K562 (cell line): ENCODE data around the gene SMARCD2. TPM values are rescaled to one million over a fixed set of nuclear protein-coding genes. Genes with fewer than 3 reads are reported as not detected.
"Not testable (repeated sequence)": the region's sequence is repeated elsewhere in the genome, so short reads cannot be mapped to it uniquely, and the experiment has no call there.

ENCODE experiments used
- ATAC-seq: fragments of 200-7000 bp; cut with Tn5 transposase; 3 replicates; pipeline ENCODE4 v1.9.1; 2020; ENCODE audit warnings: moderate library complexity
- BruUV-seq: library from RNA; stranded (reverse); fragments of 400-500 nt; replicated peaks from 2 replicates; lab custom pipeline; 2021; lab: Mats Ljungman, UMichigan
- CTCF ChIA-PET: fragments of 300-600 bp; formaldehyde crosslinking; extraction: SDS; loops from one replicate; lab custom pipeline; 2021; ENCODE audit warnings: low intra/inter-chr PET ratio; lab: Yijun Ruan, JAX
- POLR2A ChIA-PET: fragments of 300-600, 350-650 bp; sonication (Branson Sonifier 250); formaldehyde crosslinking; extraction: SDS; loops from one replicate; lab custom pipeline; 2021; ENCODE audit warnings: antibody characterized with exemption, inconsistent platforms; lab: Yijun Ruan, JAX
- DNase-seq, 4 experiments: peaks; one replicate each; pipeline versions ENCODE4 v3.0.0 to v3.0.0-alpha.2; 2011 to 2018; ENCODE audit warnings: low spot score in 3 of 4, mixed read lengths in 3 of 4; ENCODE audit errors: extremely low read depth in 1 of 4
- FAIRE-seq: peaks from 2 replicates; lab custom pipeline; 2011; peaks lifted over from hg19 to GRCh38; lab: Jason Lieb, UNC
- H2AFZ ChIP-seq: 2 replicates; pipeline ENCODE4 v1.6.0; 2011; ENCODE audit warnings: low read depth, low read length, control low read depth, inconsistent platforms
- H3K27ac ChIP-seq: fragments of 200-600 bp; 3 replicates; pipeline ENCODE4 v1.8.0; 2011; ENCODE audit warnings: low read depth, mild to moderate bottlenecking, control low read depth, inconsistent platforms, low read length, moderate library complexity, mixed read lengths; ENCODE audit errors: extremely low read depth
- H3K27me3 ChIP-seq, 2 experiments: fragments of 300-600 bp in 1 of 2; 2 replicates in 1 of 2; 3 replicates in 1 of 2; pipeline versions ENCODE4 v1.6.0 to v1.8.0; 2011; ENCODE audit warnings: inconsistent platforms in 2 of 2, low read length in 2 of 2, mild to moderate bottlenecking in 1 of 2, mixed read lengths in 1 of 2, moderate library complexity in 1 of 2; ENCODE audit not compliant: control insufficient read depth in 2 of 2, insufficient read depth in 2 of 2
- H3K36me3 ChIP-seq: fragments of 300-600 bp; 3 replicates; pipeline ENCODE4 v1.8.0; 2011; ENCODE audit warnings: mild to moderate bottlenecking, low read length, inconsistent platforms; ENCODE audit not compliant: control insufficient read depth, insufficient read depth
- H3K4me1 ChIP-seq, 2 experiments: fragments of 200-600 bp in 1 of 2; replicated peaks in 1 of 2; 2 replicates in 1 of 2; 3 replicates in 1 of 2; pipeline versions ENCODE4 v1.5.1 to v1.8.0; 2011; ENCODE audit warnings: inconsistent platforms in 2 of 2, low read length in 2 of 2, mild to moderate bottlenecking in 1 of 2, mixed read lengths in 1 of 2, moderate library complexity in 1 of 2; ENCODE audit not compliant: control insufficient read depth in 2 of 2, insufficient read depth in 2 of 2
- H3K4me2 ChIP-seq: 2 replicates; pipeline ENCODE4 v1.6.1; 2011; ENCODE audit warnings: low read length, control low read depth, inconsistent platforms, mixed read lengths; ENCODE audit not compliant: insufficient read depth
- H3K4me3 ChIP-seq: fragments of 200-600 bp; sonication (generic), shearing (Covaris generic); 2 replicates; pipeline ENCODE4 v1.5.1; 2016; ENCODE audit warnings: control low read depth, inconsistent platforms
- H3K79me2 ChIP-seq: fragments of 200-600 bp; 3 replicates; pipeline ENCODE4 v1.8.0; 2011; ENCODE audit warnings: low read length, inconsistent platforms; ENCODE audit not compliant: control insufficient read depth, insufficient read depth
- H3K9ac ChIP-seq, 2 experiments: 2 replicates each; pipeline versions ENCODE4 v1.6.0 to v1.6.1; 2011; ENCODE audit warnings: low read depth in 2 of 2, low read length in 2 of 2, control low read depth in 1 of 2, inconsistent platforms in 1 of 2, mild to moderate bottlenecking in 1 of 2, mixed read lengths in 1 of 2; ENCODE audit not compliant: insufficient read depth in 1 of 2
- H3K9me1 ChIP-seq: one replicate; pipeline ENCODE4 v1.6.0; 2011; ENCODE audit warnings: inconsistent platforms, mild to moderate bottlenecking, low read length, moderate library complexity; ENCODE audit not compliant: control insufficient read depth, insufficient read depth
- H3K9me3 ChIP-seq: replicated peaks from 2 replicates; pipeline ENCODE4 v1.5.1; 2011; ENCODE audit warnings: low read depth, low read length, inconsistent platforms; ENCODE audit not compliant: control insufficient read depth, insufficient read depth
- H4K20me1 ChIP-seq: replicated peaks from 2 replicates; pipeline ENCODE4 v1.6.1; 2011; ENCODE audit warnings: low read length, inconsistent platforms, mixed read lengths; ENCODE audit not compliant: control insufficient read depth, insufficient read depth
- DACH1 ChIP-seq: fragments of 450-650 bp; IDR thresholded peaks from 2 replicates; pipeline ENCODE4 v1.6.1; 2018; ENCODE audit not compliant: partially characterized antibody
- IFI16 ChIP-seq: fragments of 250-450 bp; sonication (Bioruptor Pico); IDR thresholded peaks from 2 replicates; pipeline ENCODE4 v2.1.2; 2022; ENCODE audit warnings: mild to moderate bottlenecking, inconsistent platforms
- JUN ChIP-seq, 2 experiments: sonication (generic) in 1 of 2; formaldehyde crosslinking in 1 of 2; IDR thresholded peaks; 2 replicates each; pipeline versions ENCODE4 v1.6.1 to v1.8.0; 2012 to 2022; ENCODE audit warnings: borderline replicate concordance in 2 of 2, mild to moderate bottlenecking in 2 of 2, improper control_type of control experiment in 1 of 2, low read depth in 1 of 2, low read length in 1 of 2, missing genetic modification reagents in 1 of 2
- ZNF232 ChIP-seq: sonication (generic); formaldehyde crosslinking; IDR thresholded peaks from 2 replicates; pipeline ENCODE4 v1.8.0; 2022; ENCODE audit warnings: mild to moderate bottlenecking, missing genetic modification reagents
- ZNF717 ChIP-seq: fragments of 250-450 bp; sonication (Bioruptor Pico); IDR thresholded peaks from 2 replicates; pipeline ENCODE4 v1.5.0; 2021
- WGBS: fragments of 100-300 bp; shearing (Covaris generic); methylation state at CpG from one replicate; pipeline ENCODE4 v1.1.6; 2016; ENCODE audit warnings: low coverage, mixed read lengths; ENCODE audit not compliant: insufficient coverage; ENCODE audit errors: missing lambda C conversion rate; 5-methylcytosine and 5-hydroxymethylcytosine counted together
- in situ Hi-C: fragments of 300-500 bp; cut with MboI; formaldehyde crosslinking; loops from 4 replicates; pipeline ENCODE4 v1.15.0; 2018; ENCODE audit warnings: inconsistent platforms, mixed read lengths
- intact Hi-C: fragments of 100-400 bp; cut with micrococcal nuclease; formaldehyde crosslinking; loops from 2 replicates; pipeline ENCODE4 v1.14.2; 2022
- polyA plus RNA-seq, 8 experiments: library from polyadenylated mRNA; depleted of rRNA in 4 of 8; stranded (reverse) in 5 of 8; unstranded in 3 of 8; fragments of >200 nt; fragmentation: Nextera tagmentation in 2 of 8; fragmentation: Illumina TruSeq in 1 of 8; extraction: Ambion mirVana in 2 of 8; extraction: Trizol in 1 of 8; gene quantifications; 2 replicates each; pipeline versions ENCODE4 v1.2.1 to v1.2.3, GENCODE V29; 2011 to 2014; ENCODE audit warnings: inconsistent platforms in 1 of 8, missing spikeins in 1 of 8
- total RNA-seq, 7 experiments: library from RNA; depleted of rRNA in 6 of 7; stranded (reverse); fragments of >200 nt in 6 of 7; fragmentation: Illumina TruSeq in 2 of 7; extraction: Trizol in 2 of 7; gene quantifications; 2 replicates each; pipeline versions ENCODE4 v1.2.1 to v1.2.3, GENCODE V29; 2011 to 2021; ENCODE audit warnings: low replicate concordance in 1 of 7
- TF ChIP-seq, protein P1 (sequence below), 2 experiments: fragments of 450-650 bp in 1 of 2; sonication (generic) in 1 of 2; formaldehyde crosslinking in 1 of 2; IDR thresholded peaks in 1 of 2; conservative IDR thresholded peaks in 1 of 2; 2 replicates each; pipeline versions ENCODE4 v1.6.1 to v1.8.1; 2016 to 2023; ENCODE audit warnings: mild to moderate bottlenecking in 2 of 2, moderate library complexity in 2 of 2, inconsistent platforms in 1 of 2, missing genetic modification reagents in 1 of 2

Gene SMARCD2
- total and polyA plus RNA-seq, 9 of the 15 experiments (the other 6 are each of a cell fraction or from before 2014, with no cell fraction given), result 1.7 to 114 (median 90.3) TPM

DNA sequence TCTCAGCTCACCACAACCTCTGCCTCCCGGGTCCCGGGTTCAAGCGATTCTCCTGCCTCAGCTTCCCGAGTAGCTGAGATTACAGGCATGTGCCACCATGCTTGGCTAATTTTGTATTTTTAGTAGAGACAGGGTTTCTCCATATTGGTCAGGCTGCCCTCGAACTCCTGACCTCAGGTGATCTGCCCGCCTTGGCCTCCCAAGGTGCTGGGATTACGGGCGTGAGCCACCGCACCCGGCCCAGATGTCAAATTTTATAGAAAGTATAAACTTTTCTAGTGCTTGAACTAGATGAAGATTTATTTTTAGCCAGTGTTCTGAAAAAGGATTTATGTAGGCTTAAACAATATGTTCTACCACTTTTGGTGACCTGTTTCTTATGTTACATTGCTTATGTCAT is 46.1 kb downstream of the SMARCD2 start:
- DNase-seq, in situ Hi-C loops, H3K4me2 ChIP-seq, H3K9me1 ChIP-seq, intact Hi-C loops, CTCF ChIA-PET, ATAC-seq, BruUV-seq, H2AFZ ChIP-seq, H3K9ac ChIP-seq, H4K20me1 ChIP-seq, H3K4me1 ChIP-seq, H3K4me3 ChIP-seq, H3K27ac ChIP-seq, H3K9me3 ChIP-seq, H3K27me3 ChIP-seq, FAIRE-seq: not testable (repeated sequence)
- POLR2A ChIA-PET, result interaction anchor here (0.9 to 1.7 kb wide), 6 partner anchors 8 to 20 kb away, joined by 3 to 4 read pairs (median 3); no protein-coding TSS in a partner anchor
- Histone ChIP-seq H3K79me2 (peaks cover 18% of the 10 kb centered on the region; the same call in 2 of the 3 replicates), H3K36me3 (peaks cover 97% of the 10 kb centered on the region)
- 97% methylated on average over 10 of the region's 10 CpGs for WGBS

DNA sequence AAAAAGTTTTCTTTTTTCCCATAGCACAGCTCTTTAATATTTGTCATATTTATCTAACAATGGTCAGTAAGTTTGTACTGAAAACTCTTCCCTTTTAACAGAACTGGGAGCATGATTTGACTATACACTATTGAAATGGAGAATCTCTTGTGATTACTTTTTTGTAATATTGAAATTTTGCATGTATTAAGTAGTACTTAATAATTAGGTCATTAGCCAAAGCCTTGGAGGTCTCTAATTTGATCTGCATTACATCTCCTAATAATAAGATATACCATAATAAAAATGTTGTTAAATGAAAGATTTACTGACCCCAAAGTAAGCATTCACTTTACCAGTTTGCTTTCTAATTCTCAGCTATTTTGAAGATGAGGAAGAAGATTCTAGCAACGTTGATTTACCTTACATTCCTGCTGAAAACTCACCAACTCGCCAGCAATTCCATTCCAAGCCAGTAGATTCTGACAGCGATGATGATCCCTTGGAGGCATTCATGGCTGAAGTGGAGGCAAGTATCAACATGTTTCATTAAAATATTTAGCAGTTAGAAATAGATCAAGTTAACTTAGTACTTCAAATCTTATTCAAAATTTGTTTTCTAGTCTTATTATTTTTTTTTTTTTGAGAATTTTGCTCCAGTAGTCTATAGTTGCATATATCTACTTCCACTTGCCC is 50.3 kb downstream of the SMARCD2 start:
- peaks cover 44% of the 10 kb centered on the region for H3K79me2 ChIP-seq
- TF ChIP-seq, protein P1, sequence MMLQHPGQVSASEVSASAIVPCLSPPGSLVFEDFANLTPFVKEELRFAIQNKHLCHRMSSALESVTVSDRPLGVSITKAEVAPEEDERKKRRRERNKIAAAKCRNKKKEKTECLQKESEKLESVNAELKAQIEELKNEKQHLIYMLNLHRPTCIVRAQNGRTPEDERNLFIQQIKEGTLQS (IDR thresholded peaks at IDR 0.05), result no peak
- TF ChIP-seq, protein P1 (CRISPR knock-in tag; conservative IDR thresholded peaks at IDR 0.05), result 0 out of 2 replicates have a peak, but pooled peaks have one; percentile 52
- TF ChIP-seq JUN (IDR thresholded peaks at IDR 0.05; ENCODE audit: borderline replicate concordance, low read depth, low read length) (no peak), JUN (CRISPR knock-in tag; IDR thresholded peaks at IDR 0.05; ENCODE audit: borderline replicate concordance) (no peak), ZNF717 (CRISPR knock-in tag) (no peak), DACH1 (peak; percentile 66), ZNF232 (CRISPR knock-in tag) (peak; percentile 67; the same call in 1 of the 2 replicates), IFI16 (CRISPR knock-in tag) (no peak)

More for the DNA sequence above, 50.3 kb downstream of the SMARCD2 start:
- Histone ChIP-seq H3K4me3 (no peak overlapping the region), H3K9me1 (no peaks in the 10 kb centered on the region), H3K4me2 (no peak overlapping the region), H2AFZ (no peak overlapping the region), H3K4me1 (no peaks in the 10 kb centered on the region), H3K27ac (no peak overlapping the region), H3K9me3 (no peaks in the 10 kb centered on the region), H3K36me3 (peaks cover 94% of the 10 kb centered on the region), H3K27me3 (no peaks in the 10 kb centered on the region), H3K9ac (no peak overlapping the region), H4K20me1 (no peaks in the 10 kb centered on the region)
- in situ Hi-C loops (no loop called here), intact Hi-C loops (no loop called here)
- no peak for ATAC-seq
- ChIA-PET POLR2A (interaction anchor here (0.8 to 1.9 kb wide), 4 partner anchors 9 to 35 kb away, joined by 3 to 6 read pairs (median 4); partner anchors contain the start of genes CCDC47, DDX42 and PSMC5), CTCF (interaction anchor here (0.6 kb wide), 1 partner anchor 11 kb away, joined by 4 read pairs; no protein-coding TSS in a partner anchor)
- 93% methylated on average over 3 of the region's 3 CpGs for WGBS
- FAIRE-seq, result no peak
- no peak for DNase-seq
- no TSS peak for BruUV-seq
